Endothelial cell (in vitro differentiated cells): ENCODE measurements around the gene RUFY1. TPM values are rescaled to one million over a fixed set of nuclear protein-coding genes. Genes with fewer than 3 reads are reported as not detected.
A peak's percentile ranks its signal among the peaks of the same experiment; 100 is the strongest.

Experiments
- DNase-seq: peaks from one replicate; pipeline ENCODE4 v3.0.0; 2021; ENCODE audit warnings: low spot score
- H3K27ac Mint-ChIP-seq: one replicate; pipeline ENCODE4 v1.8.0; 2021; ENCODE audit warnings: mixed read lengths, inconsistent platforms; ENCODE audit not compliant: unreplicated experiment
- H3K27me3 Mint-ChIP-seq: one replicate; pipeline ENCODE4 v1.8.0; 2021; ENCODE audit warnings: mild to moderate bottlenecking, moderate library complexity, mixed read lengths, inconsistent platforms; ENCODE audit not compliant: unreplicated experiment
- H3K36me3 Mint-ChIP-seq: one replicate; pipeline ENCODE4 v1.8.0; 2021; ENCODE audit warnings: mild to moderate bottlenecking, low read depth, mixed read lengths, inconsistent platforms; ENCODE audit not compliant: unreplicated experiment
- H3K4me1 Mint-ChIP-seq: one replicate; pipeline ENCODE4 v1.8.0; 2021; ENCODE audit warnings: mild to moderate bottlenecking, mixed read lengths, inconsistent platforms; ENCODE audit not compliant: unreplicated experiment
- H3K4me3 Mint-ChIP-seq: one replicate; pipeline ENCODE4 v1.8.0; 2021; ENCODE audit warnings: mild to moderate bottlenecking, mixed read lengths, inconsistent platforms; ENCODE audit not compliant: unreplicated experiment
- H3K9me3 Mint-ChIP-seq: one replicate; pipeline ENCODE4 v1.8.0; 2021; ENCODE audit warnings: mixed read lengths, inconsistent platforms; ENCODE audit not compliant: unreplicated experiment
- total RNA-seq: library from RNA; stranded (reverse); fragmentation: NEBNext Ultra II Directional; extraction: Animal tissue kit (Norgen Biotek cat#: 25700); gene quantifications from one replicate; pipeline ENCODE4 v1.2.1, GENCODE V29; 2021; ENCODE audit not compliant: unreplicated experiment
- TF ChIP-seq, protein P1 (sequence below): fragments of 200-600 bp; sonication (generic); IDR thresholded peaks from one replicate; pipeline ENCODE4 v1.5.0; 2021; ENCODE audit warnings: antibody characterized with exemption; ENCODE audit not compliant: unreplicated experiment

The RUFY1 gene
- total RNA-seq, 1 donor from 2014 or later, result 30.5 TPM

- TF ChIP-seq, protein P1, sequence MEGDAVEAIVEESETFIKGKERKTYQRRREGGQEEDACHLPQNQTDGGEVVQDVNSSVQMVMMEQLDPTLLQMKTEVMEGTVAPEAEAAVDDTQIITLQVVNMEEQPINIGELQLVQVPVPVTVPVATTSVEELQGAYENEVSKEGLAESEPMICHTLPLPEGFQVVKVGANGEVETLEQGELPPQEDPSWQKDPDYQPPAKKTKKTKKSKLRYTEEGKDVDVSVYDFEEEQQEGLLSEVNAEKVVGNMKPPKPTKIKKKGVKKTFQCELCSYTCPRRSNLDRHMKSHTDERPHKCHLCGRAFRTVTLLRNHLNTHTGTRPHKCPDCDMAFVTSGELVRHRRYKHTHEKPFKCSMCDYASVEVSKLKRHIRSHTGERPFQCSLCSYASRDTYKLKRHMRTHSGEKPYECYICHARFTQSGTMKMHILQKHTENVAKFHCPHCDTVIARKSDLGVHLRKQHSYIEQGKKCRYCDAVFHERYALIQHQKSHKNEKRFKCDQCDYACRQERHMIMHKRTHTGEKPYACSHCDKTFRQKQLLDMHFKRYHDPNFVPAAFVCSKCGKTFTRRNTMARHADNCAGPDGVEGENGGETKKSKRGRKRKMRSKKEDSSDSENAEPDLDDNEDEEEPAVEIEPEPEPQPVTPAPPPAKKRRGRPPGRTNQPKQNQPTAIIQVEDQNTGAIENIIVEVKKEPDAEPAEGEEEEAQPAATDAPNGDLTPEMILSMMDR, result no peak
- DNase-seq, result no peak
- Mint-ChIP-seq H3K4me3 (peak overlapping the region; percentile 90), H3K4me1 (peaks cover 61% of the 10 kb centered on the region), H3K27me3 (peaks cover 24% of the 10 kb centered on the region), H3K9me3 (no peaks in the 10 kb centered on the region), H3K36me3 (peaks cover 70% of the 10 kb centered on the region), H3K27ac (peak overlapping the region; percentile 76)
These were observed 68.7 kb downstream of the RUFY1 start for GRCh38 chr5:179618923-179619554.

- Mint-ChIP-seq H3K4me3 (peak overlapping the region; percentile 99), H3K9me3 (no peaks in the 10 kb centered on the region), H3K27ac (no peak overlapping the region), H3K27me3 (peaks cover 24% of the 10 kb centered on the region), H3K4me1 (peaks cover 65% of the 10 kb centered on the region), H3K36me3 (peaks cover 66% of the 10 kb centered on the region)
- no peak for DNase-seq
- TF ChIP-seq, protein P1, result no peak
These were observed 69.4 kb downstream of the RUFY1 start for GRCh38 chr5:179619776-179620175.

DNA sequence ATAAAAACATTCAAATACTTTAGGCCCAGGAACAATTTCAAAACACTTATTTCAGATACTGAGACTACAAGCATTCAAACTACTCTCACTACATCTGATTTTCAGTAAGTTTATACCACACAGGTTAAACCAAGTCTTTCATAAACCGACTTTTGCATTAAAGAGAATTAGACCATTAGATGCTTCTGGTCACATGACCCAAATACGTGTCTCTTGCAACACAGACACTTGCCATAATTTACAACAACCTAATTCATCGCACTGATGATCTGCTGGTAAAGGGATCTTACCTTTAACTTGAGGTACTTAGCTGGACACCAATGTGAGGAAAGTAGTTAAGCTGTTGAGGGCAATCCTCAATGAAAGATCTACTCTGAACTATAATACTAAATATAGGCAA is 69.9 kb downstream of the RUFY1 start:
- Mint-ChIP-seq H3K27me3 (peaks cover 29% of the 10 kb centered on the region), H3K27ac (peak overlapping the region; percentile 95), H3K9me3 (no peaks in the 10 kb centered on the region), H3K36me3 (peaks cover 67% of the 10 kb centered on the region), H3K4me1 (peaks cover 68% of the 10 kb centered on the region), H3K4me3 (peak overlapping the region; percentile 99)
- no peak for DNase-seq
- TF ChIP-seq, protein P1, result no peak

- H3K27me3 Mint-ChIP-seq, result peaks cover 29% of the 10 kb centered on the region
- peak overlapping the region; percentile 99 for H3K4me3 Mint-ChIP-seq
- DNase-seq, result no peak
- H3K9me3 Mint-ChIP-seq, result no peaks in the 10 kb centered on the region
- H3K27ac Mint-ChIP-seq, result peak overlapping the region; percentile 95
- peaks cover 64% of the 10 kb centered on the region for H3K36me3 Mint-ChIP-seq
- TF ChIP-seq, protein P1, result no peak
- peaks cover 64% of the 10 kb centered on the region for H3K4me1 Mint-ChIP-seq
These were observed 70.5 kb downstream of the RUFY1 start for GRCh38 chr5:179620703-179621350.
